ENCODE data around the gene TNFRSF1A.

DNA sequence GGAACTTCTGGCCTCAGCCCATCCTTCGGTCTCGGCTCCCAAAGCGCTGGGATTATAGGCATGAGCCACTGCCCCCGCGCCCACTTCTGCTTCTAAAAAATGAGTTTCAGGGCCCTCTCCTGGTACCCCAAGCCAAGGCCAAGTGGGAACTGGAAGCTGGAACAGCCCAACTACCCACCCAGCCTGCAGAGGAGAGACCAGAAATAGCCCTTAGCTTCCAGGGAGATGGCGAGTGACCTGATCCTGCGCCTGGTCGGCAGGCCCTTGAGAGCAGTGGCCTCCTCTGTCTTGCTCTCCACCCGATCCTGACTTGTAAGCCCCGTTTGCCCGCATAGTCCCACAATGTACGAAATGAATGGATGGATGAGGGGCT, 62.6 kb downstream of the TNFRSF1A start:
- TF ChIP-seq CTCF (IDR thresholded peaks at IDR 0.05; ENCODE audit: poor library complexity, severe bottlenecking): no peak
- no peak for TF ChIP-seq EZH2 (IDR thresholded peaks at IDR 0.05; ENCODE audit: borderline replicate concordance, insufficient read depth, low read length, poor library complexity, severe bottlenecking)
- no peak for TF ChIP-seq POLR2AphosphoS5 (IDR thresholded peaks at IDR 0.05)
- TF ChIP-seq, protein P1, sequence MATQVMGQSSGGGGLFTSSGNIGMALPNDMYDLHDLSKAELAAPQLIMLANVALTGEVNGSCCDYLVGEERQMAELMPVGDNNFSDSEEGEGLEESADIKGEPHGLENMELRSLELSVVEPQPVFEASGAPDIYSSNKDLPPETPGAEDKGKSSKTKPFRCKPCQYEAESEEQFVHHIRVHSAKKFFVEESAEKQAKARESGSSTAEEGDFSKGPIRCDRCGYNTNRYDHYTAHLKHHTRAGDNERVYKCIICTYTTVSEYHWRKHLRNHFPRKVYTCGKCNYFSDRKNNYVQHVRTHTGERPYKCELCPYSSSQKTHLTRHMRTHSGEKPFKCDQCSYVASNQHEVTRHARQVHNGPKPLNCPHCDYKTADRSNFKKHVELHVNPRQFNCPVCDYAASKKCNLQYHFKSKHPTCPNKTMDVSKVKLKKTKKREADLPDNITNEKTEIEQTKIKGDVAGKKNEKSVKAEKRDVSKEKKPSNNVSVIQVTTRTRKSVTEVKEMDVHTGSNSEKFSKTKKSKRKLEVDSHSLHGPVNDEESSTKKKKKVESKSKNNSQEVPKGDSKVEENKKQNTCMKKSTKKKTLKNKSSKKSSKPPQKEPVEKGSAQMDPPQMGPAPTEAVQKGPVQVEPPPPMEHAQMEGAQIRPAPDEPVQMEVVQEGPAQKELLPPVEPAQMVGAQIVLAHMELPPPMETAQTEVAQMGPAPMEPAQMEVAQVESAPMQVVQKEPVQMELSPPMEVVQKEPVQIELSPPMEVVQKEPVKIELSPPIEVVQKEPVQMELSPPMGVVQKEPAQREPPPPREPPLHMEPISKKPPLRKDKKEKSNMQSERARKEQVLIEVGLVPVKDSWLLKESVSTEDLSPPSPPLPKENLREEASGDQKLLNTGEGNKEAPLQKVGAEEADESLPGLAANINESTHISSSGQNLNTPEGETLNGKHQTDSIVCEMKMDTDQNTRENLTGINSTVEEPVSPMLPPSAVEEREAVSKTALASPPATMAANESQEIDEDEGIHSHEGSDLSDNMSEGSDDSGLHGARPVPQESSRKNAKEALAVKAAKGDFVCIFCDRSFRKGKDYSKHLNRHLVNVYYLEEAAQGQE (IDR thresholded peaks at IDR 0.05; ENCODE audit: borderline replicate concordance): no peak
- no peak for TF ChIP-seq EP300 (conservative IDR thresholded peaks at IDR 0.05; ENCODE audit: poor library complexity, severe bottlenecking)
- TF ChIP-seq RAD21 (conservative IDR thresholded peaks at IDR 0.05): no peak
- TF ChIP-seq TAF1 (IDR thresholded peaks at IDR 0.05; ENCODE audit: low read depth): no peak
- TF ChIP-seq MXI1 (conservative IDR thresholded peaks at IDR 0.05; ENCODE audit: poor library complexity, severe bottlenecking): no peak
- TF ChIP-seq SMC3 (conservative IDR thresholded peaks at IDR 0.05; ENCODE audit: poor library complexity): no peak
